Endothelial cell of umbilical vein (primary cell): Measurements from ENCODE around the gene GATAD2A. TPM values are rescaled to one million over a fixed set of nuclear protein-coding genes. Genes with fewer than 3 reads are reported as not detected.

Experiments
- BruUV-seq: library from RNA; stranded (reverse); fragments of 400-500 nt; replicated peaks from 2 replicates; lab custom pipeline; 2021; lab: Mats Ljungman, UMichigan
- CTCF ChIA-PET: fragments of 300-600, 350-600 bp; sonication (Branson Sonifier 250); formaldehyde crosslinking; loops from one replicate; lab custom pipeline; 2021; ENCODE audit warnings: antibody characterized with exemption, inconsistent platforms; lab: Charles Lee
- POLR2A ChIA-PET: fragments of 300-600, 350-600 bp; sonication (Branson Sonifier 250); formaldehyde crosslinking; loops from one replicate; lab custom pipeline; 2021; ENCODE audit warnings: antibody characterized with exemption, inconsistent platforms; lab: Charles Lee
- DNase-seq: peaks from one replicate; pipeline ENCODE4 v3.0.0-alpha.2; 2011; ENCODE audit warnings: low read depth, low spot score
- FAIRE-seq: peaks from 2 replicates; lab custom pipeline; 2011; peaks lifted over from hg19 to GRCh38; lab: Jason Lieb, UNC
- H2AFZ ChIP-seq: 2 replicates; pipeline ENCODE4 v1.6.0; 2012; ENCODE audit warnings: low read depth, low read length, control low read depth, inconsistent platforms
- H3K27ac ChIP-seq: 2 replicates; pipeline ENCODE4 v1.5.1; 2011; ENCODE audit warnings: low read depth, mild to moderate bottlenecking, control low read depth, low read length, moderate library complexity; ENCODE audit not compliant: insufficient read depth
- H3K27me3 ChIP-seq, 2 experiments: 2 replicates each; pipeline versions ENCODE4 v1.6.0 to v1.6.1; 2011; ENCODE audit warnings: low read length in 2 of 2, mixed read lengths in 1 of 2; ENCODE audit not compliant: control insufficient read depth in 2 of 2, insufficient read depth in 2 of 2
- H3K36me3 ChIP-seq, 2 experiments: 2 replicates in 1 of 2; 3 replicates in 1 of 2; pipeline ENCODE4 v1.5.1; 2011; ENCODE audit warnings: low read length in 2 of 2, mild to moderate bottlenecking in 1 of 2, moderate library complexity in 1 of 2; ENCODE audit not compliant: control insufficient read depth in 2 of 2, insufficient read depth in 2 of 2; ENCODE audit errors: extremely low read depth in 1 of 2
- H3K4me1 ChIP-seq: 3 replicates; pipeline ENCODE4 v1.5.1; 2011; ENCODE audit warnings: mild to moderate bottlenecking, low read length; ENCODE audit not compliant: control insufficient read depth, insufficient read depth; ENCODE audit errors: extremely low read depth
- H3K4me2 ChIP-seq: 2 replicates; pipeline ENCODE4 v1.6.1; 2011; ENCODE audit warnings: low read length, control low read depth, mixed read lengths; ENCODE audit not compliant: insufficient read depth
- H3K4me3 ChIP-seq, 3 experiments: fragments of 200-600 bp in 1 of 3; sonication (generic), shearing (Covaris generic) in 1 of 3; replicated peaks in 1 of 3; 2 replicates each; pipeline ENCODE4 v1.5.1; 2011 to 2016; ENCODE audit warnings: control low read depth in 3 of 3, low read length in 3 of 3, mild to moderate bottlenecking in 2 of 3, inconsistent platforms in 1 of 3, low read depth in 1 of 3, moderate library complexity in 1 of 3; ENCODE audit not compliant: insufficient read depth in 1 of 3
- H3K79me2 ChIP-seq: 2 replicates; pipeline ENCODE4 v1.6.0; 2012; ENCODE audit warnings: low read length, inconsistent platforms; ENCODE audit not compliant: control insufficient read depth, insufficient read depth
- H3K9ac ChIP-seq: replicated peaks from 2 replicates; pipeline ENCODE3; 2011; ENCODE audit warnings: low read length, control low read depth; ENCODE audit not compliant: insufficient read depth; ENCODE audit errors: extremely low read depth
- H3K9me1 ChIP-seq: replicated peaks from 3 replicates; pipeline ENCODE4 v1.6.0; 2011; ENCODE audit warnings: mild to moderate bottlenecking, low read length; ENCODE audit not compliant: control insufficient read depth, insufficient read depth; ENCODE audit errors: extremely low read depth
- H3K9me3 ChIP-seq: replicated peaks from 2 replicates; pipeline ENCODE4 v1.5.1; 2012; ENCODE audit warnings: low read length, inconsistent platforms; ENCODE audit not compliant: control insufficient read depth, insufficient read depth
- H4K20me1 ChIP-seq: replicated peaks from 2 replicates; pipeline ENCODE3; 2011; ENCODE audit warnings: mild to moderate bottlenecking, low read length; ENCODE audit not compliant: control insufficient read depth, insufficient read depth; ENCODE audit errors: extremely low read depth
- CTCF ChIP-seq, 2 donors: IDR thresholded peaks; 1 replicate in 1 of 2; 2 replicates in 1 of 2; pipeline ENCODE4 v1.5.1; 2011; ENCODE audit warnings: low read length in 2 of 2, mild to moderate bottlenecking in 2 of 2, moderate library complexity in 2 of 2, control low read depth in 1 of 2, inconsistent platforms in 1 of 2, low read depth in 1 of 2; ENCODE audit not compliant: insufficient read depth in 1 of 2; ENCODE audit errors: extremely low read depth in 1 of 2
- EZH2 ChIP-seq: IDR thresholded peaks from 2 replicates; pipeline ENCODE4 v1.6.1; 2012; ENCODE audit warnings: borderline replicate concordance, low read depth, mild to moderate bottlenecking, moderate library complexity, low read length, inconsistent platforms; ENCODE audit not compliant: severe bottlenecking
- FOS ChIP-seq: IDR thresholded peaks from 2 replicates; pipeline ENCODE4 v1.6.1; 2011; ENCODE audit warnings: mild to moderate bottlenecking, low read length, moderate library complexity, borderline replicate concordance; ENCODE audit not compliant: insufficient read depth
- GATA2 ChIP-seq: IDR thresholded peaks from 2 replicates; pipeline ENCODE4 v1.7.0; 2011; ENCODE audit warnings: low read depth, mild to moderate bottlenecking, moderate library complexity, mixed read lengths, low read length; ENCODE audit not compliant: insufficient read length, insufficient read depth
- JUN ChIP-seq: IDR thresholded peaks from 2 replicates; pipeline ENCODE4 v1.6.1; 2011; ENCODE audit warnings: borderline replicate concordance, low read depth; ENCODE audit not compliant: insufficient read length, insufficient read depth
- MYC ChIP-seq: IDR thresholded peaks from one replicate; pipeline ENCODE4 v1.6.1; 2011; ENCODE audit warnings: mild to moderate bottlenecking, low read depth, low read length
- POLR2A ChIP-seq: IDR thresholded peaks from 2 replicates; pipeline ENCODE4 v1.6.1; 2012; ENCODE audit warnings: low read depth, mild to moderate bottlenecking, control low read depth, low read length
- POLR2AphosphoS5 ChIP-seq: IDR thresholded peaks from 2 replicates; pipeline ENCODE4 v1.6.1; 2012; ENCODE audit warnings: low read depth, mild to moderate bottlenecking, control low read depth, low read length, moderate library complexity; ENCODE audit not compliant: insufficient read depth
- dilution Hi-C: fragments of 300-500 bp; cut with MboI; formaldehyde crosslinking; loops from one replicate; pipeline ENCODE4 v1.15.0; 2019; ENCODE audit warnings: low sequenced_read_pairs; ENCODE audit not compliant: extremely low pct_ligation_motif_present
- intact Hi-C: fragments of 100-400 bp; cut with micrococcal nuclease; formaldehyde crosslinking; loops from one replicate; pipeline ENCODE4 v1.10.0; 2022
- polyA plus RNA-seq, 4 experiments: library from polyadenylated mRNA; depleted of rRNA in 3 of 4; stranded (reverse) in 3 of 4; unstranded in 1 of 4; fragments of >200 nt; gene quantifications; 2 replicates each; pipeline versions ENCODE4 v1.2.1 to v1.2.3, GENCODE V29; 2011 to 2012; ENCODE audit warnings: missing spikeins in 1 of 4
- total RNA-seq: library from RNA; stranded (reverse); gene quantifications from 2 replicates; pipeline ENCODE4 v1.2.3, GENCODE V29; 2021
- TF ChIP-seq, protein P1 (sequence below): IDR thresholded peaks from 2 replicates; pipeline ENCODE4 v1.6.1; 2011; ENCODE audit not compliant: insufficient read depth, insufficient read length

GATAD2A gene
- total and polyA plus RNA-seq, 2 donors (not counting 3 experiments of a cell fraction or from before 2014, with no cell fraction given), result 27.3 to 134 TPM

DNA sequence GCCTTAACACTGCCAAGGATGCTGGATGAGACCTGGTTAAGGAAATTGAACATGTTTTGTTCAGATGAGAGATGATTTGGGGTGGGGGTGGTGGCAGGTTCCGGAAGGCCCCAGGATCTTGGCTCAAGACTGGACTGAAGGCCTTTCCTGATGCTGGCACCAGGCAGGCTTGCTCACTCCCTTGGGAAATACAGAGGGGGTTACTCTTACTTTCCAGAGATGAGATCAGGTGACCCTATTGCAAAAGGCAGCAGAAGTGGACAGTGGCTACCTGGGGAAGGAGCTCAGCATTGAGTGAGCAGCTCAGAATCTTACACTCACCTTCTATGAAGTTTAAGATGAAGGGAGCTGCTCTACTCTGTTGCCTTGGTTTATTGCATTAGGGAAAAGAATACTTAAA lies 10.8 kb downstream of the GATAD2A start:
- Histone ChIP-seq H3K36me3 (peaks cover 0 to 2% of the 10 kb centered on the region in 2 experiments), H4K20me1 (peaks cover 4% of the 10 kb centered on the region), H3K79me2 (peaks cover 96% of the 10 kb centered on the region), H3K4me1 (no peaks in the 10 kb centered on the region), H3K9ac (no peak overlapping the region), H3K9me1 (no peaks in the 10 kb centered on the region), H3K27me3 (no peaks in the 10 kb centered on the region), H3K9me3 (no peaks in the 10 kb centered on the region), H3K4me2 (no peak overlapping the region), H2AFZ (no peak overlapping the region), H3K4me3 (no peak overlapping the region), H3K27ac (no peak overlapping the region)
- DNase-seq (no peak), FAIRE-seq (no peak)
- ChIA-PET CTCF (interaction anchor here (0.7 to 1.1 kb wide), 3 partner anchors 18 to 74 kb away, joined by 3 to 5 read pairs (median 3); no protein-coding TSS in a partner anchor), POLR2A (interaction anchor here (0.6 kb wide), 1 partner anchor 88 kb away, joined by 5 read pairs; no protein-coding TSS in a partner anchor)
- BruUV-seq, result no TSS peak
- dilution Hi-C loops (no loop called here), intact Hi-C loops (no loop called here)
- TF ChIP-seq FOS (no peak), JUN (no peak), POLR2AphosphoS5 (no peak), POLR2A (no peak), MYC (no peak), GATA2 (no peak), EZH2 (no peak)
- TF ChIP-seq, protein P1, sequence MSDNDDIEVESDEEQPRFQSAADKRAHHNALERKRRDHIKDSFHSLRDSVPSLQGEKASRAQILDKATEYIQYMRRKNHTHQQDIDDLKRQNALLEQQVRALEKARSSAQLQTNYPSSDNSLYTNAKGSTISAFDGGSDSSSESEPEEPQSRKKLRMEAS, result no peak

GRCh38 chr19:19417046-19417445 lies 11.6 kb downstream of the GATAD2A start:
- TF ChIP-seq, protein P1, result no peak
- TF ChIP-seq GATA2 (no peak), MYC (no peak), FOS (no peak), CTCF (IDR thresholded peaks at IDR 0.05; ENCODE audit: extremely low read depth in 1 of 2, insufficient read depth in 1 of 2, low read depth in 1 of 2, low read length in 2 of 2) (no peak), EZH2 (no peak), POLR2A (no peak), JUN (no peak), POLR2AphosphoS5 (no peak)
- Histone ChIP-seq H3K36me3 (no peaks in the 10 kb centered on the region), H3K4me2 (no peak overlapping the region), H3K9me1 (no peaks in the 10 kb centered on the region), H4K20me1 (peaks cover 4% of the 10 kb centered on the region), H3K79me2 (peaks cover 97% of the 10 kb centered on the region), H3K9ac (no peak overlapping the region), H3K9me3 (no peaks in the 10 kb centered on the region), H3K4me3 (no peak overlapping the region), H3K27me3 (no peaks in the 10 kb centered on the region), H2AFZ (no peak overlapping the region), H3K4me1 (no peaks in the 10 kb centered on the region), H3K27ac (no peak overlapping the region)
- ChIA-PET POLR2A (interaction anchor here (0.6 kb wide), 1 partner anchor 89 kb away, joined by 5 read pairs; no protein-coding TSS in a partner anchor), CTCF (interaction anchor here (0.6 to 1.1 kb wide), 5 partner anchors 13 to 304 kb away, joined by 3 to 5 read pairs (median 3); no protein-coding TSS in a partner anchor)
- dilution Hi-C loops, result no loop called here
- intact Hi-C loops, result no loop called here
- DNase-seq, result no peak
- FAIRE-seq, result no peak
- no TSS peak for BruUV-seq
